Measurements from ENCODE around the gene SLC25A15.

DNA sequence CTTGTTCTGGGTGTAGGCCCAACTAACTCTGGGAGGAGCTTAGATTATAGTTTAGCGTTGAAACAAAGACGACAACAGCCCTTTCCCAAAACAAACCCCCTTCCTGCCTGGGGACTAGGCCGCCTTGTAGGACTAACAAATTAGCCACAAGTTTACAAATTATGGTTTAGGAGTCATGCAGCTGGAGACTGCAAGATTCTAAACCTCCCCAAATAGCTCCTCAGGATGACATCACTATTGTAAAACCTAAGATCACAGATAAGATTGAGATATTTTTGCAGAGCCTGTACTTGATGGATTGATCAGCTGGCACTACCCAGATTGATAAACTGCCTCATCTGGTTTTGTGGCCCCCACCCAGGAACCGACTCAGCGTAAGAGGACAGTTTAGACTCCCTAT lies 2.3 kb upstream of the SLC25A15 start:
- TF ChIP-seq EZH2 (optimal IDR thresholded peaks at IDR 0.05; ENCODE audit: low read depth, low read length): no peak
- TF ChIP-seq, protein P1, sequence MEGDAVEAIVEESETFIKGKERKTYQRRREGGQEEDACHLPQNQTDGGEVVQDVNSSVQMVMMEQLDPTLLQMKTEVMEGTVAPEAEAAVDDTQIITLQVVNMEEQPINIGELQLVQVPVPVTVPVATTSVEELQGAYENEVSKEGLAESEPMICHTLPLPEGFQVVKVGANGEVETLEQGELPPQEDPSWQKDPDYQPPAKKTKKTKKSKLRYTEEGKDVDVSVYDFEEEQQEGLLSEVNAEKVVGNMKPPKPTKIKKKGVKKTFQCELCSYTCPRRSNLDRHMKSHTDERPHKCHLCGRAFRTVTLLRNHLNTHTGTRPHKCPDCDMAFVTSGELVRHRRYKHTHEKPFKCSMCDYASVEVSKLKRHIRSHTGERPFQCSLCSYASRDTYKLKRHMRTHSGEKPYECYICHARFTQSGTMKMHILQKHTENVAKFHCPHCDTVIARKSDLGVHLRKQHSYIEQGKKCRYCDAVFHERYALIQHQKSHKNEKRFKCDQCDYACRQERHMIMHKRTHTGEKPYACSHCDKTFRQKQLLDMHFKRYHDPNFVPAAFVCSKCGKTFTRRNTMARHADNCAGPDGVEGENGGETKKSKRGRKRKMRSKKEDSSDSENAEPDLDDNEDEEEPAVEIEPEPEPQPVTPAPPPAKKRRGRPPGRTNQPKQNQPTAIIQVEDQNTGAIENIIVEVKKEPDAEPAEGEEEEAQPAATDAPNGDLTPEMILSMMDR (IDR thresholded peaks at IDR 0.05; ENCODE audit: low read length): no peak
- TF ChIP-seq EZH2phosphoT487 (IDR thresholded peaks at IDR 0.05; ENCODE audit: low read length): no peak

All from MM.1S (cell line).